H1 (cell line): ENCODE data around the gene PNCK. TPM values are rescaled to one million over a fixed set of nuclear protein-coding genes. Genes with fewer than 3 reads are reported as not detected.
A peak's percentile ranks its signal among the peaks of the same experiment; 100 is the strongest.

Experiments used
- CTCF ChIA-PET: fragments of 300-600 bp; sonication (Branson Sonifier 250); formaldehyde crosslinking; loops from one replicate; lab custom pipeline; 2021; ENCODE audit not compliant: partially characterized antibody; lab: Charles Lee
- POLR2A ChIA-PET: fragments of 300-600 bp; sonication (Branson Sonifier 250); formaldehyde crosslinking; loops from one replicate; lab custom pipeline; 2021; ENCODE audit warnings: inconsistent platforms; ENCODE audit not compliant: partially characterized antibody; lab: Charles Lee
- DNase-seq, 2 experiments: peaks; one replicate each; pipeline versions ENCODE4 v3.0.0 to v3.0.0-alpha.2; 2010 to 2022; ENCODE audit warnings: low spot score in 2 of 2, low read depth in 1 of 2, mixed read lengths in 1 of 2
- FAIRE-seq: peaks from 2 replicates; lab custom pipeline; 2011; peaks lifted over from hg19 to GRCh38; lab: Jason Lieb, UNC
- H2AFZ ChIP-seq: 2 replicates; pipeline ENCODE4 v1.8.1; 2012; ENCODE audit warnings: low read length, inconsistent platforms
- H2AK5ac ChIP-seq: 2 replicates; pipeline ENCODE4 v1.6.1; 2013; ENCODE audit warnings: low read depth, low read length
- H2BK120ac ChIP-seq: replicated peaks from 2 replicates; pipeline ENCODE3; 2013; ENCODE audit warnings: low read depth, low read length, inconsistent platforms
- H2BK12ac ChIP-seq: 2 replicates; pipeline ENCODE4 v1.6.1; 2013; ENCODE audit warnings: low read depth, low read length
- H2BK15ac ChIP-seq: 2 replicates; pipeline ENCODE4 v1.6.1; 2013; ENCODE audit warnings: low read length
- H2BK20ac ChIP-seq: 2 replicates; pipeline ENCODE4 v1.6.1; 2013; ENCODE audit warnings: low read length
- H2BK5ac ChIP-seq: 2 replicates; pipeline ENCODE4 v1.6.1; 2013; ENCODE audit warnings: low read depth, low read length
- H3K14ac ChIP-seq: 2 replicates; pipeline ENCODE4 v1.6.1; 2013; ENCODE audit warnings: inconsistent platforms; ENCODE audit not compliant: insufficient read length
- H3K18ac ChIP-seq: 2 replicates; pipeline ENCODE4 v1.6.1; 2013; ENCODE audit warnings: low read length; ENCODE audit errors: extremely low read depth
- H3K23ac ChIP-seq: 2 replicates; pipeline ENCODE4 v1.6.1; 2013; ENCODE audit warnings: inconsistent platforms; ENCODE audit not compliant: insufficient read length
- H3K23me2 ChIP-seq: 2 replicates; pipeline ENCODE4 v1.6.1; 2013; ENCODE audit warnings: low read depth, low read length
- H3K27ac ChIP-seq: 2 replicates; pipeline ENCODE4 v1.6.1; 2011; ENCODE audit warnings: low read depth, low read length, inconsistent platforms
- H3K27me3 ChIP-seq, 4 experiments: replicated peaks in 1 of 4; 1 replicate in 1 of 4; 2 replicates in 3 of 4; pipeline versions ENCODE4 v1.6.1 to v1.8.1; 2011 to 2013; ENCODE audit warnings: low read length in 3 of 4, mild to moderate bottlenecking in 3 of 4, inconsistent platforms in 2 of 4, mixed read lengths in 2 of 4, moderate library complexity in 1 of 4; ENCODE audit not compliant: control insufficient read depth in 3 of 4, insufficient read depth in 3 of 4; ENCODE audit errors: extremely low read depth in 1 of 4
- H3K36me3 ChIP-seq, 4 experiments: 2 replicates each; pipeline versions ENCODE4 v1.6.1 to v1.8.1; 2011 to 2013; ENCODE audit warnings: mild to moderate bottlenecking in 4 of 4, low read length in 3 of 4, moderate library complexity in 2 of 4, control low read depth in 1 of 4, inconsistent platforms in 1 of 4; ENCODE audit not compliant: insufficient read depth in 4 of 4, control insufficient read depth in 2 of 4
- H3K4ac ChIP-seq: replicated peaks from 2 replicates; pipeline ENCODE3; 2013; ENCODE audit warnings: low read length, low read depth, mixed read lengths, inconsistent platforms; ENCODE audit not compliant: insufficient read length
- H3K4me1 ChIP-seq, 4 experiments: replicated peaks in 1 of 4; 1 replicate in 1 of 4; 2 replicates in 3 of 4; pipeline versions ENCODE4 v1.6.1 to v1.8.1; 2011 to 2013; ENCODE audit warnings: low read length in 3 of 4, inconsistent platforms in 2 of 4, mixed read lengths in 1 of 4; ENCODE audit not compliant: insufficient read depth in 4 of 4, control insufficient read depth in 3 of 4
- H3K4me2 ChIP-seq, 2 experiments: 2 replicates each; pipeline versions ENCODE4 v1.6.1 to v1.8.1; 2011 to 2013; ENCODE audit warnings: low read depth in 2 of 2, low read length in 2 of 2, control low read depth in 1 of 2, inconsistent platforms in 1 of 2, mild to moderate bottlenecking in 1 of 2; ENCODE audit not compliant: insufficient read depth in 1 of 2
- H3K4me3 ChIP-seq, 4 experiments: fragments of 200-600, 300-600 bp in 1 of 4; sonication (generic), shearing (Covaris generic), sonication (Bioruptor Twin) in 1 of 4; 2 replicates each; pipeline versions ENCODE4 v1.5.1 to v1.8.1; 2011 to 2016; ENCODE audit warnings: low read length in 4 of 4, low read depth in 3 of 4, control low read depth in 2 of 4, inconsistent platforms in 2 of 4, mild to moderate bottlenecking in 2 of 4, mixed read lengths in 1 of 4, moderate library complexity in 1 of 4; ENCODE audit not compliant: insufficient read depth in 2 of 4; ENCODE audit errors: extremely low read depth in 1 of 4
- H3K56ac ChIP-seq: replicated peaks from 2 replicates; pipeline ENCODE3; 2013; ENCODE audit warnings: low read depth, mild to moderate bottlenecking, mixed read lengths, low read length, inconsistent platforms; ENCODE audit not compliant: insufficient read length
- H3K79me1 ChIP-seq: 2 replicates; pipeline ENCODE4 v1.6.1; 2013; ENCODE audit warnings: low read depth, low read length, control low read depth
- H3K79me2 ChIP-seq, 2 experiments: 2 replicates each; pipeline versions ENCODE4 v1.6.1 to v1.8.1; 2012 to 2013; ENCODE audit warnings: low read length in 2 of 2, mild to moderate bottlenecking in 2 of 2, inconsistent platforms in 1 of 2; ENCODE audit not compliant: insufficient read depth in 2 of 2, control insufficient read depth in 1 of 2
- H3K9ac ChIP-seq, 4 experiments: replicated peaks in 1 of 4; 1 replicate in 1 of 4; 2 replicates in 3 of 4; pipeline versions ENCODE4 v1.6.1 to v1.8.1; 2011 to 2013; ENCODE audit warnings: low read depth in 3 of 4, low read length in 3 of 4, control low read depth in 2 of 4, mild to moderate bottlenecking in 2 of 4, moderate library complexity in 2 of 4, inconsistent platforms in 1 of 4; ENCODE audit errors: extremely low read depth in 1 of 4
- H3K9me3 ChIP-seq, 2 experiments: 2 replicates each; pipeline versions ENCODE4 v1.6.1 to v1.8.1; 2012 to 2013; ENCODE audit warnings: mild to moderate bottlenecking in 2 of 2, moderate library complexity in 2 of 2, control low read depth in 1 of 2, inconsistent platforms in 1 of 2, low read depth in 1 of 2, low read length in 1 of 2, mixed read lengths in 1 of 2; ENCODE audit not compliant: insufficient read depth in 2 of 2
- H4K20me1 ChIP-seq, 2 experiments: replicated peaks in 1 of 2; 2 replicates each; pipeline versions ENCODE3 to v1.8.1; 2011 to 2013; ENCODE audit warnings: inconsistent platforms in 2 of 2, low read length in 2 of 2, mild to moderate bottlenecking in 1 of 2; ENCODE audit not compliant: insufficient read depth in 2 of 2, control insufficient read depth in 1 of 2
- H4K5ac ChIP-seq: 2 replicates; pipeline ENCODE4 v1.6.1; 2013; ENCODE audit warnings: low read length, low read depth, mixed read lengths, inconsistent platforms; ENCODE audit not compliant: insufficient read length
- H4K8ac ChIP-seq: 2 replicates; pipeline ENCODE4 v1.8.0; 2013; ENCODE audit warnings: mild to moderate bottlenecking, moderate library complexity, low read length, inconsistent platforms; ENCODE audit not compliant: insufficient read depth; ENCODE audit errors: extremely low read depth
- H4K91ac ChIP-seq: replicated peaks from 2 replicates; pipeline ENCODE3; 2013; ENCODE audit warnings: low read length, mixed read lengths, inconsistent platforms; ENCODE audit not compliant: insufficient read length
- BRCA1 ChIP-seq: IDR thresholded peaks from 2 replicates; pipeline ENCODE4 v1.6.1; 2012; ENCODE audit warnings: low read depth, low read length, improper control_type of control experiment
- CTBP2 ChIP-seq: IDR thresholded peaks from 2 replicates; pipeline ENCODE4 v1.7.0; 2011; ENCODE audit warnings: borderline replicate concordance, mild to moderate bottlenecking, moderate library complexity, mixed read lengths, low read length; ENCODE audit not compliant: insufficient read depth, insufficient read length
- HDAC2 ChIP-seq, 2 experiments: fragments of 300-600 bp in 1 of 2; sonication (generic) in 1 of 2; IDR thresholded peaks; 2 replicates each; pipeline ENCODE4 v1.6.1; 2011 to 2012; ENCODE audit warnings: low read depth in 2 of 2, low read length in 2 of 2, mild to moderate bottlenecking in 2 of 2, moderate library complexity in 2 of 2, borderline replicate concordance in 1 of 2, inconsistent platforms in 1 of 2
- NANOG ChIP-seq: IDR thresholded peaks from 2 replicates; pipeline ENCODE4 v1.6.1; 2011; ENCODE audit warnings: low read length, low read depth, mild to moderate bottlenecking, inconsistent platforms; ENCODE audit not compliant: insufficient read depth, poor library complexity, severe bottlenecking
- RAD21 ChIP-seq, 2 experiments: IDR thresholded peaks in 1 of 2; conservative IDR thresholded peaks in 1 of 2; 2 replicates each; pipeline ENCODE4 v1.6.1; 2011; ENCODE audit warnings: low read depth in 2 of 2, low read length in 2 of 2, improper control_type of control experiment in 1 of 2, inconsistent platforms in 1 of 2, mild to moderate bottlenecking in 1 of 2, moderate library complexity in 1 of 2
- SIX5 ChIP-seq: IDR thresholded peaks from 2 replicates; pipeline ENCODE4 v1.6.1; 2011; ENCODE audit warnings: mild to moderate bottlenecking, low read depth, low read length
- TAF1 ChIP-seq: IDR thresholded peaks from 2 replicates; pipeline ENCODE4 v1.6.1; 2011; ENCODE audit warnings: mild to moderate bottlenecking, low read depth, low read length
- TCF12 ChIP-seq: IDR thresholded peaks from 2 replicates; pipeline ENCODE4 v1.6.1; 2011; ENCODE audit warnings: low read depth, mild to moderate bottlenecking, low read length
- WGBS, 2 experiments: shearing (Covaris generic) in 1 of 2; methylation state at CpG; one replicate each; pipeline versions ENCODE4 v1.1.6 to v1.1.7; 2013 to 2015; ENCODE audit warnings: low lambda C conversion rate in 2 of 2, mixed read lengths in 2 of 2, inconsistent platforms in 1 of 2, low coverage in 1 of 2, missing lambda C conversion rate in 1 of 2; ENCODE audit not compliant: insufficient replicate concordance in 2 of 2, insufficient coverage in 1 of 2, insufficient read length in 1 of 2; ENCODE audit errors: extremely low coverage in 1 of 2, missing lambda C conversion rate in 1 of 2; 5-methylcytosine and 5-hydroxymethylcytosine counted together
- polyA plus RNA-seq, 7 experiments: library from polyadenylated mRNA; depleted of rRNA in 3 of 7; stranded (reverse) in 5 of 7; unstranded in 2 of 7; fragments of >200 nt in 5 of 7; fragments of 200-250 nt in 2 of 7; gene quantifications; 1 replicate in 5 of 7; 2 replicates in 1 of 7; 4 replicates in 1 of 7; pipeline versions ENCODE4 v1.2.1 to v1.2.3, GENCODE V29; 2011 to 2013; ENCODE audit warnings: missing spikeins in 2 of 7, mixed read lengths in 2 of 7
- total RNA-seq: library from RNA; stranded (reverse); fragmentation: NEBNext Ultra II Directional; extraction: Animal tissue kit (Norgen Biotek cat#: 25700); gene quantifications from 2 replicates; pipeline ENCODE4 v1.2.1, GENCODE V29; 2021

PNCK gene
- total and polyA plus RNA-seq, 2 of the 8 experiments (the other 6 are each of a cell fraction or from before 2014, with no cell fraction given): 6.2 to 6.3 TPM

- H2BK15ac ChIP-seq: no peak overlapping the region
- H3K4ac ChIP-seq: no peak overlapping the region
- H2BK20ac ChIP-seq: no peak overlapping the region
- H4K5ac ChIP-seq: peak overlapping the region; percentile 66
- H3K79me2 ChIP-seq: peaks cover 0 to 6% of the 10 kb centered on the region in 2 experiments; a peak in 2 of 4 replicates
- peak overlapping the region; percentile 32; the same call in 1 of the 2 replicates for H3K18ac ChIP-seq
- no peak overlapping the region for H3K14ac ChIP-seq
- peaks cover 4 to 5% of the 10 kb centered on the region in 2 experiments; a peak in 2 of 4 replicates for H3K9me3 ChIP-seq
- 0 out of 7 replicates have a peak overlapping the region, but pooled peaks of 2 of the 4 experiments have one; percentile 8 to 30 for H3K9ac ChIP-seq
- TF ChIP-seq RAD21 (IDR thresholded peaks at IDR 0.05 in 1 of 2, conservative IDR thresholded peaks at IDR 0.05 in 1 of 2; ENCODE audit: low read depth in 2 of 2, low read length in 2 of 2) (0 out of 4 replicates have a peak, but pooled peaks of 1 of the 2 experiments have one; percentile 5), NANOG (no peak), HDAC2 (IDR thresholded peaks at IDR 0.05; ENCODE audit: borderline replicate concordance in 1 of 2, low read depth in 2 of 2, low read length in 2 of 2) (0 out of 4 replicates have a peak, but pooled peaks of 1 of the 2 experiments have one; percentile 33), CTBP2 (no peak), TAF1 (0 out of 2 replicates have a peak, but pooled peaks have one; percentile 10), TCF12 (peak; percentile 69; the same call in 1 of the 2 replicates), SIX5 (no peak), BRCA1 (no peak)
- peak overlapping the region; percentile 85; the same call in 1 of the 2 replicates for H4K8ac ChIP-seq
- H3K23me2 ChIP-seq: no peaks in the 10 kb centered on the region
- ChIA-PET CTCF (interaction anchor here (0.7 to 2.9 kb wide), 12 partner anchors 9 to 116 kb away, joined by 3 to 24 read pairs (median 6); partner anchors contain the start of gene PNCK), POLR2A (interaction anchor here (0.7 to 1.6 kb wide), 8 partner anchors 11 to 241 kb away, joined by 3 to 5 read pairs (median 3); partner anchors contain the start of genes ARHGAP4 and DUSP9)
- no peak overlapping the region for H3K23ac ChIP-seq
- peak overlapping the region; percentile 91 for H4K91ac ChIP-seq
- peak overlapping the region; percentile 45 to 57 for H3K4me2 ChIP-seq
- H2BK5ac ChIP-seq: peak overlapping the region; percentile 78; the same call in 1 of the 2 replicates
- H2BK12ac ChIP-seq: no peak overlapping the region
- no peak overlapping the region for H2AK5ac ChIP-seq
- H3K4me1 ChIP-seq: peaks cover 0 to 19% (median 9%) of the 10 kb centered on the region in 4 experiments; a peak in 6 of 7 replicates
- no peaks in the 10 kb centered on the region; the same call in 1 of the 2 replicates for H3K79me1 ChIP-seq
- H3K4me3 ChIP-seq: peak overlapping the region in 1 of 4 experiments; percentile 48; a peak in 2 of 8 replicates
- FAIRE-seq (no peak), DNase-seq (peak in 1 of 2 experiments; percentile 52)
- H3K27me3 ChIP-seq: no peaks in the 10 kb centered on the region
- peak overlapping the region; percentile 73; the same call in 1 of the 2 replicates for H3K27ac ChIP-seq
- no peak overlapping the region for H2BK120ac ChIP-seq
- H2AFZ ChIP-seq: no peak overlapping the region
- H3K36me3 ChIP-seq: no peaks in the 10 kb centered on the region; a peak in 1 of 8 replicates
- H4K20me1 ChIP-seq: peaks cover 0 to 2% of the 10 kb centered on the region in 2 experiments
- 3% methylated on average over 5 of the region's 21 CpGs; no CpG with 5 or more reads in 1 of the 2 experiments for WGBS, 2 experiments
- peak overlapping the region; percentile 30 for H3K56ac ChIP-seq
Measured at GRCh38 chrX:153684467-153685155, 11.0 kb upstream of the PNCK start.
